Measurements from ENCODE around the gene ZNF462.

- TF ChIP-seq CTCF (IDR thresholded peaks at IDR 0.05) (no peak), POLR2A (IDR thresholded peaks at IDR 0.05; ENCODE audit: low read depth) (no peak), POLR2AphosphoS5 (IDR thresholded peaks at IDR 0.05) (no peak), EP300 (IDR thresholded peaks at IDR 0.05) (no peak)
These were observed 191.2 kb downstream of the ZNF462 start for GRCh38 chr9:107054146-107054545.

Measured in esophagus muscularis mucosa (tissue), 4 donors.